GDM1 (cell line): ENCODE results near the gene CDK16.
A peak's percentile ranks its signal among the peaks of the same experiment; 100 is the strongest.

ENCODE experiments used
- DNase-seq: peaks from one replicate; lab custom pipeline; 2025; lab: John Stamatoyannopoulos, UW

The CDK16 gene

DNA sequence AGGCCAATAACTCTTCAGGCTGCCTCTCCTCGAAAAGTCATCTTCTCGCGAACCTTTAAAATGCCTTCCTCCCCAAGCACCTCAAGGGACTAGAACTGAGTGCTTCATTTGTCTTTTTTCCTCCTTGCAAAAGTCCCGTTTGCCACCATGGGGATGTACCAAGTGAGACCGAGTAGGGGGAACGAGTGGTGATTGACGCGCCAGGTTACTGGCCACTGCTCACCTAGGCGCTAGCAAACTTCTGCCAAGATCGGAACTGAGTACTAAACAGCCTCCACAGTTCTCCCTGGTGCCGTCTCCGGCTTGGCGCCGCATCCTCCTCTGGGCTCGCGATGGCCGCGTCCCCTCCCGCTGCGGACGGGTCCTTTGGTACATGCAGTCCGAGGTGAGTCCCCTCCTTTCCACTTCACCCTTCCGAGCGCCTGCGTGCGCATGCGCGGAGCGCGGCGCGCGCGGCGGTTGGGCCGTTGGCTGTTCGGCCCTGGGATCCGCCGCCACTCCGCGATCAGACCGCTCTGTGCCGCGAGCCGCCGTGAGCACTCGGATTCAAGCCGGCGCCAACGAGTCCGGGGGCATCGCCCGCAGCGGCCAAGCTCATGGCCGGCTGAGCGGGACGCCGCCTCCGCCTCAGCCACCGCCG is at the start of gene CDK16:
CDK16 (plus strand) TSS at position 402 of the 640 bp plus-strand sequence. CDS start 4,877 bp downstream, outside the sequence.
- peak; percentile 78 for DNase-seq

GRCh38 chrX:47169273-47169672 is 49.2 kb upstream of the CDK16 start:
- no peak for DNase-seq

- DNase-seq = no peak
Measured at GRCh38 chrX:47169726-47170515, 48.6 kb upstream of the CDK16 start.

- DNase-seq = no peak
Measured at GRCh38 chrX:47170861-47171692, 47.4 kb upstream of the CDK16 start.

GRCh38 chrX:47171996-47172395 is 46.5 kb upstream of the CDK16 start:
- DNase-seq = no peak

- no peak for DNase-seq
Measured at GRCh38 chrX:47172549-47172948, 45.9 kb upstream of the CDK16 start.

GRCh38 chrX:47172971-47173792 is 45.3 kb upstream of the CDK16 start:
- DNase-seq = no peak

- no peak for DNase-seq
Measured at GRCh38 chrX:47174376-47174775, 44.1 kb upstream of the CDK16 start.

DNA sequence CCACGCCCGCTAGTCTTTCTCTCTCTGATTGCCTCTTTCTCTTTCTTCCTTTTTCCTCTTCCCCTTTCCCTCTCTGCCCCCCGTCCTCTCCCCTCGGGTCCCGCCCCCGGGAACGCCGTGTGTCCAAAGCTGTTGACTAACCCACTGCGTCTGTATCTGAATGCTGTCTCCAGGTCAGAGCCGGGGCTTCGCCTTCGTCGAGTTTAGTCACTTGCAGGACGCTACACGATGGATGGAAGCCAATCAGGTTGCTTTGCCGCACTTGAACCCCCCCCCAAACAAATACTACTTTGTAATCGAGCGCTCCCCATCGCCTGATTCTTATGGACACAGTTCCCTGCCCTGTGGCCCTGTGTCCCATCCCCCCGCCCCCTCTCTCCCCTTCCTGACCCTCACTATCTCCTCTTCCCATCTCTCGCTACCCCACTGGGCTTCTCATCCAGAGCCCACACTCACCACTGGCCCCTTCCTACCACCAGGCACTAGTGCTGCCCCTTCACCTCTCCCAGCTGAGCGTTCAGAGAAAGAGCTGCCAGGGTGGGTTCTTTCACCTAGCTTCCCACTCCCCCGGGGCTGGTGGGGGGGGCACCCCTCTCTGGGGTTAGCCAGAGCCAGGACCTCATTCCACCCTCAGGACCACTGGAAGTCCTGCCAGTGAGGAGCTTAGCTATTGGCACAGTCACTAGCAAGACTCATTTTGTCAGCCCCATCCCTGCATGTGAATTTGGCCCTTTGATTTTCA is 43.5 kb upstream of the CDK16 start:
- no peak for DNase-seq

GRCh38 chrX:47175588-47175980 is 42.9 kb upstream of the CDK16 start:
- DNase-seq = no peak

DNA sequence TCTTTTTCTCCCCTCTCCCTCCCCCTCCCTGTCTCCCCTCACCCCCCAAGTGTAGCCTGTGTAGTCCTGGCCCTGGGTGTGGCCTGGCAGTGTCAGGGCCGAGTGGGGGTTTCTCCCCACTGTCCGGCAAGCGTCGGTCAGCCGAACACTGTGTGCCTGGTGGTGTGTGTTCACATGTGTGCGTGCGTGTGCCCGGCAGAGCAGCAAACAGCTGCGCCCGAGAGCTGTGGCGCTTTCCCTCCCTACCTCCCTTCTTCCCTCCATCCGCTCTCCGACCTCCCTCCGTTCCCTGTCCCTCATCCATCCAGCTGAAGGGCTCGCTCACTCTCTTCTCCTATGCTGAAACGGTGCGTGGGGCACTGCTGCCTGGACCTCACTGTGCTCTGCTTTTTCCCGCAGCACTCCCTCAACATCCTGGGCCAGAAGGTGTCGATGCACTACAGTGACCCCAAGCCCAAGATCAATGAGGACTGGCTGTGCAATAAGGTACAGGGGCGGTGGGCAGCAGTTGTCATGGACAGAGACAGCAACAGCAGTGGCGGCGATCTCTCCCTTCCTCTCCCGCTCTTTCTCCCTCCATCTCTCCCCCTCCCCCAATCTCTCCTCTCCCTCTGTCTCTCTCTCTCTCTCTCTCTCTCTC is 42.3 kb upstream of the CDK16 start:
- DNase-seq = no peak

GRCh38 chrX:47177079-47177478 is 41.4 kb upstream of the CDK16 start:
- no peak for DNase-seq

- DNase-seq = no peak
Measured at GRCh38 chrX:47178337-47178736, 40.1 kb upstream of the CDK16 start.

DNA sequence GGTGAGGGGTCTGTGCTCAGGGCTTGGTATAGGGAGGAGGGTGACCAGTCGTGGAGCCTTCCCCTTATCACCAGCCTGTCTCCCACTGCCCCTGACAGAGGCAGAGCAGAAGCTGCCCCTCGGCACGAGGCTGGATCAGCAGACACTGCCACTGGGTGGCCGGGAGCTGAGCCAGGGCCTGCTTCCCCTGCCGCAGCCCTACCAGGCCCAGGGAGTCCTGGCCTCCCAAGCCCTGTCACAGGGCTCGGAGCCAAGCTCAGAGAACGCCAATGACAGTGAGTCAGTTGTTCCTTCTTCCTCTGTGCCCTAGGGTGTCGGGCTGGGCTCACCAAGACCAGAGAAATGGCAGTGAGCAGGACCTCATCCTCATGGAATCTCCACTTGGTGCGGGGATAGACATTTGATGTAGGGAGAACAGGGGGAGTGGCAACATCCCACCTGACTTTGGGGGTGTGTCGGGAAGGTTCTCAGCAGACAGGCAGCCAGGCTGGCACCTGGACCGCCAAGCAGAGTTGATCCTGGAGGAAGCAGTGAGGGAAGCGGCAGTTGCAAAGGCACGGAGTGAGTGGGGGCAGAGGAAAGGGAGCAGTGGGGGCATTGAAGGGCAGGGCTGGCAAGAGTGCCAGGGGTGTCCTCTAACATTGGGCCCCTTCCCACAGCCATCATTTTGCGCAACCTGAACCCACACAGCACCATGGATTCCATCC is 39.1 kb upstream of the CDK16 start:
- no peak for DNase-seq

DNA sequence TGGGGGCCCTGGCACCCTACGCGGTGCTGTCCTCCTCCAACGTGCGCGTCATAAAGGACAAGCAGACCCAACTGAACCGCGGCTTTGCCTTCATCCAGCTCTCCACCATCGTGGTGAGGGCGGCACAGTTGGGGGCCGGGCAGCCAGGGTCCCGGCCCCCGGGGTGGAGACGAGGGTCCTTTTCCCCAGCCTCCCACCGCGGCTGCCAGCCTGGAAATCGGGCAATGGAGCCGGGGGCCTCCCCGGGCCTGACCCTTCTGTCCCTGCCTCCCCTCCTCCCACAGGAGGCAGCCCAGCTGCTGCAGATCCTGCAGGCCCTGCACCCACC is 38.6 kb upstream of the CDK16 start:
- DNase-seq = no peak

GRCh38 chrX:47180346-47180745 is 38.1 kb upstream of the CDK16 start:
- no peak for DNase-seq

- no peak for DNase-seq
Measured at GRCh38 chrX:47181301-47181700, 37.2 kb upstream of the CDK16 start.

- DNase-seq = no peak
Measured at GRCh38 chrX:47182106-47182700, 36.3 kb upstream of the CDK16 start.

DNA sequence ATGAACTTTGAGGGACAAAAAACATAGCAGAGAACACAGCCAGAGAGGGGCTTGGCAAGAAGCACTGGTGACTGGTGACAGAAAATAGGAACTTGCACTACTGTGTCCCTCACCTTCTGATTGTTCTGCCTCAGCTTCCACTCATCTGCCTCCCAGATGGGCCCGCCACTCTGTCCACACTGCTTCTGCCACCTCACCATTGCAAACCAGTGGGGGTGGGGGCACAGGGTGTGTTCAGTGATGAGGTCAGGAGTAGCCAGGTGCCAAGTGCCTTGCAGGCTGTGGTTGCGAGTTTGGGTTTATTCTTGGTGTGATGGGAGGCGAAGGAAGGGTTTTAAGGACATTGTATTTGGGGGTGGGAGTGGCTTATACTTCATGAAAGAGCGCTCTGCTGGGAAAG is 34.0 kb upstream of the CDK16 start:
- DNase-seq = no peak

GRCh38 chrX:47185241-47185640 is 33.2 kb upstream of the CDK16 start:
- DNase-seq = no peak
